OCI-LY1 (cell line): ENCODE measurements around the gene LASP1NB.

Source experiments
- CTCF ChIP-seq: fragments of 200-600 bp; sonication (generic), shearing (Covaris generic); IDR thresholded peaks from 2 replicates; pipeline ENCODE4 v1.5.1; 2017; ENCODE audit warnings: mild to moderate bottlenecking, antibody characterized with exemption, low read length, moderate library complexity, mixed read lengths
- EZH2 ChIP-seq: fragments of 200-600 bp; sonication (generic), shearing (Covaris generic); IDR thresholded peaks from 2 replicates; pipeline ENCODE4 v1.8.0; 2017; ENCODE audit warnings: borderline replicate concordance, mixed run types, mild to moderate bottlenecking, antibody characterized with exemption, low read length, moderate library complexity, mixed read lengths

GRCh38 chr17:38947189-38947588 lies 21.8 kb downstream of the LASP1NB start:
- TF ChIP-seq CTCF, result no peak
- no peak for TF ChIP-seq EZH2
